ENCODE data around the gene IFI44.

IFI44 gene

GRCh38 chr1:78619803-78620579, 29.6 kb upstream of the IFI44 start, which contains the start of gene IFI44L (continued):
- TF ChIP-seq ZNF704 (tag by site-specific recombination; IDR thresholded peaks at IDR 0.05): no peak
- no peak for TF ChIP-seq ZNF391 (tag by site-specific recombination; IDR thresholded peaks at IDR 0.05; ENCODE audit: borderline replicate concordance, low read depth)
- TF ChIP-seq KLF10 (tag by site-specific recombination; IDR thresholded peaks at IDR 0.05): peak; percentile 79
- TF ChIP-seq, protein P1, sequence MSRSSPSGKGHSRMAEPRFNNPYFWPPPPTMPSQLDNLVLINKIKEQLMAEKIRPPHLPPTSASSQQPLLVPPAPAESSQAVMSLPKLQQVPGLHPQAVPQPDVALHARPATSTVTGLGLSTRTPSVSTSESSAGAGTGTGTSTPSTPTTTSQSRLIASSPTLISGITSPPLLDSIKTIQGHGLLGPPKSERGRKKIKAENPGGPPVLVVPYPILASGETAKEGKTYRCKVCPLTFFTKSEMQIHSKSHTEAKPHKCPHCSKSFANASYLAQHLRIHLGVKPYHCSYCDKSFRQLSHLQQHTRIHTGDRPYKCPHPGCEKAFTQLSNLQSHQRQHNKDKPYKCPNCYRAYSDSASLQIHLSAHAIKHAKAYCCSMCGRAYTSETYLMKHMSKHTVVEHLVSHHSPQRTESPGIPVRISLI (tag by site-specific recombination; IDR thresholded peaks at IDR 0.05): peak; percentile 89
- peak; percentile 83 for TF ChIP-seq PRDM6 (tag by site-specific recombination; IDR thresholded peaks at IDR 0.05)
- no peak for TF ChIP-seq ZNF23 (tag by site-specific recombination; IDR thresholded peaks at IDR 0.05; ENCODE audit: borderline replicate concordance)
- TF ChIP-seq HOXD13 (CRISPR knock-in tag; IDR thresholded peaks at IDR 0.05; ENCODE audit: borderline replicate concordance): no peak
- TF ChIP-seq, protein P2, sequence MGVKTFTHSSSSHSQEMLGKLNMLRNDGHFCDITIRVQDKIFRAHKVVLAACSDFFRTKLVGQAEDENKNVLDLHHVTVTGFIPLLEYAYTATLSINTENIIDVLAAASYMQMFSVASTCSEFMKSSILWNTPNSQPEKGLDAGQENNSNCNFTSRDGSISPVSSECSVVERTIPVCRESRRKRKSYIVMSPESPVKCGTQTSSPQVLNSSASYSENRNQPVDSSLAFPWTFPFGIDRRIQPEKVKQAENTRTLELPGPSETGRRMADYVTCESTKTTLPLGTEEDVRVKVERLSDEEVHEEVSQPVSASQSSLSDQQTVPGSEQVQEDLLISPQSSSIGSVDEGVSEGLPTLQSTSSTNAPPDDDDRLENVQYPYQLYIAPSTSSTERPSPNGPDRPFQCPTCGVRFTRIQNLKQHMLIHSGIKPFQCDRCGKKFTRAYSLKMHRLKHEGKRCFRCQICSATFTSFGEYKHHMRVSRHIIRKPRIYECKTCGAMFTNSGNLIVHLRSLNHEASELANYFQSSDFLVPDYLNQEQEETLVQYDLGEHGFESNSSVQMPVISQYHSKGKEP (tag by site-specific recombination; IDR thresholded peaks at IDR 0.05): peak; percentile 86
- peak; percentile 81; the same call in 1 of the 2 replicates for TF ChIP-seq ZNF214 (tag by site-specific recombination; IDR thresholded peaks at IDR 0.05; ENCODE audit: borderline replicate concordance)
- peak; percentile 44; the same call in 1 of the 2 replicates for TF ChIP-seq PRDM1 (tag by site-specific recombination; IDR thresholded peaks at IDR 0.05)
- 0 out of 2 replicates have a peak, but pooled peaks have one; percentile 16 for TF ChIP-seq BCL11B (tag by site-specific recombination; IDR thresholded peaks at IDR 0.05; ENCODE audit: low read depth)
- TF ChIP-seq ZNF626 (tag by site-specific recombination; IDR thresholded peaks at IDR 0.05): 0 out of 2 replicates have a peak, but pooled peaks have one; percentile 69
- TF ChIP-seq ZNF37A (tag by site-specific recombination; IDR thresholded peaks at IDR 0.05): peak; percentile 83
- TF ChIP-seq ZNF473 (tag by site-specific recombination; IDR thresholded peaks at IDR 0.05): no peak
- no peak for TF ChIP-seq ZNF302 (tag by site-specific recombination; IDR thresholded peaks at IDR 0.05; ENCODE audit: low read depth)
- peak; percentile 61 for TF ChIP-seq ZNF529 (tag by site-specific recombination; IDR thresholded peaks at IDR 0.05; ENCODE audit: insufficient replicate concordance)
- no peak for TF ChIP-seq SP7 (tag by site-specific recombination; IDR thresholded peaks at IDR 0.05)

GRCh38 chr1:78620666-78621065, 29.0 kb upstream of the IFI44 start:
- ChIA-PET CTCF (interaction anchor here (0.8 to 1.8 kb wide), 3 partner anchors 46 to 55 kb away, joined by 3 to 9 read pairs (median 3); no protein-coding TSS in a partner anchor), POLR2A (no interaction called here)
- TF ChIP-seq, protein P3, sequence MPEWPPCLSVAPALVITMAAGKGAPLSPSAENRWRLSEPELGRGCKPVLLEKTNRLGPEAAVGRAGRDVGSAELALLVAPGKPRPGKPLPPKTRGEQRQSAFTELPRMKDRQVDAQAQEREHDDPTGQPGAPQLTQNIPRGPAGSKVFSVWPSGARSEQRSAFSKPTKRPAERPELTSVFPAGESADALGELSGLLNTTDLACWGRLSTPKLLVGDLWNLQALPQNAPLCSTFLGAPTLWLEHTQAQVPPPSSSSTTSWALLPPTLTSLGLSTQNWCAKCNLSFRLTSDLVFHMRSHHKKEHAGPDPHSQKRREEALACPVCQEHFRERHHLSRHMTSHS (tag by site-specific recombination; IDR thresholded peaks at IDR 0.05): no peak
- TF ChIP-seq ZNF239 (tag by site-specific recombination; IDR thresholded peaks at IDR 0.05) (no peak), ZSCAN5A (tag by site-specific recombination; IDR thresholded peaks at IDR 0.05) (no peak), ZNF837 (tag by site-specific recombination; IDR thresholded peaks at IDR 0.05) (no peak), ZNF529 (tag by site-specific recombination; IDR thresholded peaks at IDR 0.05; ENCODE audit: insufficient replicate concordance) (no peak), ZFP69B (tag by site-specific recombination; IDR thresholded peaks at IDR 0.05) (no peak)
- TF ChIP-seq, protein P4, sequence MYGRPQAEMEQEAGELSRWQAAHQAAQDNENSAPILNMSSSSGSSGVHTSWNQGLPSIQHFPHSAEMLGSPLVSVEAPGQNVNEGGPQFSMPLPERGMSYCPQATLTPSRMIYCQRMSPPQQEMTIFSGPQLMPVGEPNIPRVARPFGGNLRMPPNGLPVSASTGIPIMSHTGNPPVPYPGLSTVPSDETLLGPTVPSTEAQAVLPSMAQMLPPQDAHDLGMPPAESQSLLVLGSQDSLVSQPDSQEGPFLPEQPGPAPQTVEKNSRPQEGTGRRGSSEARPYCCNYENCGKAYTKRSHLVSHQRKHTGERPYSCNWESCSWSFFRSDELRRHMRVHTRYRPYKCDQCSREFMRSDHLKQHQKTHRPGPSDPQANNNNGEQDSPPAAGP (tag by site-specific recombination; IDR thresholded peaks at IDR 0.05): no peak
- Histone ChIP-seq H3K27ac (ENCODE audit: extremely low read depth, low read depth, low read length) (no peak overlapping the region), H3K4me1 (ENCODE audit: control insufficient read depth, insufficient read depth, low read length) (peaks cover 11% of the 10 kb centered on the region), H3K9me3 (ENCODE audit: control insufficient read depth, insufficient read depth, low read depth, low read length) (no peaks in the 10 kb centered on the region), H3K36me3 (ENCODE audit: control insufficient read depth in 2 of 2, insufficient read depth in 1 of 2, low read length in 2 of 2) (no peaks in the 10 kb centered on the region), H3K4me3 (ENCODE audit: low read depth, low read length) (no peak overlapping the region; the same call in 1 of the 2 replicates)

All from HEK293 (cell line).